HG03342 (cell line): ENCODE data around the gene AGRN.
A peak's percentile ranks its signal among the peaks of the same experiment; 100 is the strongest.
"Not testable (repeated sequence)": the region's sequence is repeated elsewhere in the genome, so short reads cannot be mapped to it uniquely, and the experiment has no call there.

Experiments
- ATAC-seq: cut with Tn5 transposase; IDR thresholded peaks from one replicate; pipeline ENCODE4 v1.9.1; 2021; ENCODE audit warnings: mild to moderate bottlenecking, moderate library complexity; ENCODE audit not compliant: unreplicated experiment

The AGRN gene

DNA sequence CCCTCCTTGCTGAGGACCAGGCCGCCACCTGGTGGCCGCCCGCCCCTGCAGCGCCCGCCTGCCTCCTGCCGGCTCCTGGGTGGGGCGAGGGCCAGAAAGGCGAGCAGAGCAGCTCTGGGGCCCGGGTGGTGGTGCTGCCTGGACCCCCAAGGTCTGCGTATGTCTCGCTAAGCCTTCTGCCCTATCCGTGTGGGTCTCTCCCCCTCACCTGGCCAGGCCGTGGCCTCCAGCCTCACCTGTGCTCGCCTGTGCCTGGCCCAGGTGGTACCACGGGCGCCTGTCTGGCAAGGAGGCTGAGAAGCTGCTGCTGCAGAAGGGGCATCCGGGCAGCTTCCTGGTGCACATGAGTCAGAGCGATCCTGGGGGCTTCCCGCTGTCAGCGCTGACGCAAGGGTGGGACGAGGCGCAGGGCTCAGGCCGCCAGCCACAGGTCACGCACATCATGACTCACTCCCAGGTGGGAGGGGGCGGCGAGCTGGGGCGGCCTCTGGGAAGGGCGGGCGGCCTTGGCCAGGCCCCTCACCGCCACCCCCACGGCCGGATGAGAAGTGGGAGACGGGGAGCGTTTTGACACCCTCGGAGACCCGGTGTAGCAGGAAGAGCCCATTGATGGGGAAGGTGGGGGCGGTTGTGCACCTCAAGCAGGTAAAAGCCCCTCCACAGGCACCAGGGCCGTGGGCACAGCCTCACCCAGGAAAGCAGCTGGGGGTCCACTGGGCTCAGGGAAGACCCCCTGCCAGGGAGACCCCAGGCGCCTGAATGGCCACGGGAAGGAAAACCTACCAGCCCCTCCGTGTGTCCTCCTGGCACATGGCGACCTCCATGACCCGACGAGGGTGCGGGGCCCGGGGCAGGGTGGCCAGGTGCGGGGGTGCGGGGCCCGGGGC is 44.3 kb downstream of the AGRN start:
- ATAC-seq, result peak; percentile 37

DNA sequence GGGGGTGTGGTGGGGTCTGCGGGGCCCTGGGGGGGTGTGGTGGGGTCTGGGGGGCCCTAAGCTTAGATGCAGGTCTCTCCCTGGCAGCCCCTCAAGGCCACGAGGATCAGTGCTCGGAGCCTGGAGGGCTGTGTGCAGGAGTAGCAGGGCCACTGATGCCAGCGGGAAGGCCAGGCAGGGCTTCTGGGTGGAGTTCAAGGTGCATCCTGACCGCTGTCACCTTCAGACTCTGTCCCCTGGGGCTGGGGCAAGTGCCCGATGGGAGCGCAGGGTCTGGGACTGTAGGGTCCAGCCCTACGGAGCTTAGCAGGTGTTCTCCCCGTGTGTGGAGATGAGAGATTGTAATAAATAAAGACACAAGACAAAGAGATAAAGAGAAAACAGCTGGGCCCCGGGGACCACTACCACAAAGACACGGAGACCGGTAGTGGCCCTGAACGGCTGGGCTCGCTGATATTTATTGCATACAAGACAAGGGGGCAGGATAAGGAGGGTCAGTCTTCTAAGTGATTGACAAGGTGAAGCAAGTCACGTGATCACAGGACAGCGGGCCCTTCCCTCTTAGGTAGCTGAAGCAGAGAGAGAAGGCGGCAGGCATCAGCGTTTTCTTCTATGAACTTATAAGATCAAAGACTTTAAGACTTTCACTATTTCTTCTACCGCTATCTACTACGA is 45.5 kb downstream of the AGRN start:
- no peak for ATAC-seq

DNA sequence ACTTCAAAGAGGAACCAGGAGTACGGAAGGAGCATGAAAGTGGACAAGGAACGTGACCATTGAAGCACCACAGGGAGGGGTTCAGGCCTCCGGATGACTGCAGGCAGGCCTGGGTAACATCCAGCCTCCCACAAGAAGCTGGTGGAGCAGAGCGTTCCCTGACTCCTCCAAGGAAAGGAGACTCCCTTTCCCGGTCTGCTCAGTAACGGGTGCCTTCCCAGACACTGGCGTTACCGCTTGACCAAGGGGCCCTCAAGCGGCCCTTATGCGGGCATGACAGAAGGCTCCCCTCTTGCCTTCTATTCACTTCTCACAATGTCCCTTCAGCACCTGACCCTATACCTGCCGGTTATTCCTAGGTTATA is 46.0 kb downstream of the AGRN start:
- ATAC-seq, result not testable (repeated sequence)

DNA sequence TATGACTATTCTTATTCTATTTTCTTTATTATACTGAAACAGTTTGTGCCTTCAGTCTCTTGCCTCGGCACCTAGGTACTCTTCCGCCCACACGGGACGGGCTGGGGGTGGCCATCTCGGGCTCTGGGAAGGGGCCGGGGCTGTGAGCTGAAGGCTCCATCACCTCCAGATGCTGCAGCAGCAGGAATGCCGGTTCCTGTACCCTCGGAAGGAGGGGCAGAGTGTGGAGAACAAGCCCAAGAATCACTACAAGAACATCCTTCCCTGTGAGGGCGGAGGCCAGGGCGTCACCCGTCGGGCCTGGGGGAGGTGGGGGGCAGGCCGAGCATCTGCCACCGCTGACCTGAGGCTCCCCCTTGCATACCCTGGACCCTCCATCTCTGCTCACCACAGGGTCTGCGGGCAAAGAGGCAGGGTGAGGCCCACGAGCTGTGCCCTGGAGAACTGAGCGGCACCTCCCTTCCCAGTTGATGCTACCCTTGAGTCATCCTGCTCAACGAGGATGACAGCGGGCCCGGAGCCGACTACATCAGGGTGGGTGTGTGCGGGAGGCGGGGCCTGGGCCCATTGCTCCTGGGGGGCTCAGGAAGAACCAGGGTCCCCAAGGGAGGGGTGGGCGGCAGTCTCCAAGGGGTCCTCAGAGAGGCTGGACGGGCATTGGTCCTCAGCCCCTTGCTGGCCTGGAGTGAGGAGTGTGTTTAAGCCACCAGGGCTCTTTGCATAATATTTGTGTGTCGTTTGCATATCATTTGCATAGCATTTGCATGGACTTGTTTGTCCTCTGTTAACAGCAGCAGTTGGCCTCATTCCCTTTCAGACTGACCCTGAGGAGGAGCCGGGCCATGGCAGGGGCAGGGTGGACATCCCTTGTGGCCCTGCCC is 46.7 kb downstream of the AGRN start:
- no peak for ATAC-seq

DNA sequence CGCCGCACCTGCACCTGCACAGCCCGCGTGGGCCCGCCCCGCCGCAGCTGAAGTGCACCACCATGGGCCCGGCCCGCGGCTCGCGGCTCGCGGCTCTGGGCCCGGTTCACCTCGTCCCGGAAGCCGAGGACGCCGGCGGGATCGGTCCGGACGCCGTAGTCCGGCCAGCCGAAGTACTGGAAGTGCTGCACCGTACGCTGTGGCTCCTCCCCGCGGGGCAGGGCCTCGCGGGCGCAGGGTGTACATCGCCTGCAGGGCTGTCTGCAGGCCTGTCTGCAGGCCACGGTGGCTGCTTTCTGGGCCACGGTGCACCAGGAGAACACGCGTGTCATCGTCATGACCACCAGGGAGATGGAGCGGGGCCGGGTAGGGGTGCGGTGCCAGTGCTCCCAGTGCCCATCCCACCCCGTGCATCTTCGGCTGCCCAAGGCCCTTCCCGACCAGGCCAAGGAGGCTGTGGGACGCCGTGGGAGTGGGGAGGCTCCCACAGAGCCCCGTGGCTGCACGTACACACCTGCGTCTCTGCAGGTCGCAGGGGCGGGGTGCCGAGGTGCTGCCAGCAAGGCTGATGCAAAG is 47.5 kb downstream of the AGRN start:
- no peak for ATAC-seq

DNA sequence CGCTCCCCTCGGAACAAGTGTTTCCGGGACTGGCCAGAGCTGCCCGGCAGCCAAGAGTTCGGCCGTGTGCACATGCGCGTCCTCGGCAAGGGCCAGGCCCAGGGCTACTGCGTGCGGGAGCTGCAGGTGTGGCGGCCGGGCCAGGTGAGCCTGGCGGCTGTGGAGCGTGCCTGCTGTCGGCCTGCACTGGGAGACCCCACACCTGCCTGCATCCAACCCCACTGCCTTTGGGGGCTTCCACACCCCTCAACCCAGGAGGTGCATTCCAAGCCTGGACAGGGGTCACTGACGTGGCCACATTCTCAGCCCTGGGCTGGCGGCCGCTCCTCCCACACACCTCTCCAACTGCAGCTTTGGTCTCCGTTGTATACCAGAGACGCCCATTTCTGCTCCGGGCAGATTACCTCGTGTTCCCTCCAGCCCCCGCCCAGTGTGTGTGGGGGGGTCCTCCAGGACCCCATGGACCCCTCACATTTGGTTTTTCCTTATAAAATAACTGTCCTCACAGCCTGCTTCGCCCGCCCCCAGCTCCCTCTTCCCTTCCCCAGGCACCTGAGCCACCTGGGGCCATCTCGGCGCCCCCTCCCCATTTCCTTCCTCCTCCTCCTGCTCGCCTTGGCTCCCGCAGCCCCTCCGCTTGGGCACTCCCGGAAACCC is 48.1 kb downstream of the AGRN start:
- no peak for ATAC-seq

DNA sequence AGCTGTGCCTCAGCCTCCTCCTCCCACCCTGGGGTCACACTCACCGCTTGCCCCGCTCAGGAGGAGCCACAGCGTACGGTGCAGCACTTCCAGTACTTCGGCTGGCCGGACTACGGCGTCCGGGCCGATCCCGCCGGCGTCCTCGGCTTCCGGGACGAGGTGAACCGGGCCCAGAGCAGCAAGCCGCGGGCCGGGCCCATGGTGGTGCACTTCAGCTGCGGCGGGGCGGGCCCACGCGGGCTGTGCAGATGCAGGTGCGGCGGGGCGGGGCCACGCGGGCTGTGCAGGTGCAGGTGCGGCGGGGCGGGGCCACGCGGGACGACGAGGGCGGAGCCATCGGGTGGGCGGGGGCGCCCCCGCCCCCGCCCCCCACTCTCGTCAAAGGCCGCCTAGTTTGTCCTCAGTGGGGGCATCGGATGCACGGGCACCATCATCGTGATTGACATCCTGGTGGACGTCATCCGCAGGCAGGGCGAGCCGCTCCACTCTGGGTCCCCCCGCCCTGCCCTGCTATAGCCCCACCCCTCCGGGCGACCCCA is 48.7 kb downstream of the AGRN start:
- peak; percentile 22 for ATAC-seq

DNA sequence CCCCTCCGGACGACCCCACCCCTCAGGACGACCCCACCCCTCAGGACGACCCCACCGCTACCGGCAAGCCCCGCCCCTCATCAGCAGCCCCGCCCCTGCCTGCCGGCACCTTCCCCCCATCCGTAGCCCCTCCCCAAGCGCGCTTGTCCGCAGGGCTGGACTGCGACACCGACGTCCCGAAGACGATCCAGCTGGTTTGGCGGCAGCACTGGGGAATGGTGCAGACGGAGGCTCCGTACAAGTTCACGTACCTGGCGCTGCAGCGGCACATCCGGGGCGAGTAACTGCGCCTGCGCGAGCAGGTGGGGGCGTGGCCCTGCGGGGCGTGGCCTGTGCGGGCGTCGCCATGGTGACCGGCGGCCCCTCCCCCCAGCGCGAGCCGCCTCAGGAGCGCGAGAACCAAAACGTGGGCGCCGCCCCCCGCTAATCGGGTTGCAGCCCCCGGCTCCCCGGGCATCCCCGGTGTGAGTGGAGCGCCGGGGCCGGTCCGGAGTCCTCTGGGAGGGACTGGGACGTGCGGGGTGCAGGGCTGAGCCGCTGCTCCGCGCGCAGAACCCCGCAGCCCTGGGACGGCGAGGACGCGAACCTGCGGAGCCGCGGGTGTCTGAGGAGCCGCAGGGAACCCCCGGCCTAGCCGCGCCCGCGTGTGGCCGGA is 49.3 kb downstream of the AGRN start:
- peak; percentile 45 for ATAC-seq

DNA sequence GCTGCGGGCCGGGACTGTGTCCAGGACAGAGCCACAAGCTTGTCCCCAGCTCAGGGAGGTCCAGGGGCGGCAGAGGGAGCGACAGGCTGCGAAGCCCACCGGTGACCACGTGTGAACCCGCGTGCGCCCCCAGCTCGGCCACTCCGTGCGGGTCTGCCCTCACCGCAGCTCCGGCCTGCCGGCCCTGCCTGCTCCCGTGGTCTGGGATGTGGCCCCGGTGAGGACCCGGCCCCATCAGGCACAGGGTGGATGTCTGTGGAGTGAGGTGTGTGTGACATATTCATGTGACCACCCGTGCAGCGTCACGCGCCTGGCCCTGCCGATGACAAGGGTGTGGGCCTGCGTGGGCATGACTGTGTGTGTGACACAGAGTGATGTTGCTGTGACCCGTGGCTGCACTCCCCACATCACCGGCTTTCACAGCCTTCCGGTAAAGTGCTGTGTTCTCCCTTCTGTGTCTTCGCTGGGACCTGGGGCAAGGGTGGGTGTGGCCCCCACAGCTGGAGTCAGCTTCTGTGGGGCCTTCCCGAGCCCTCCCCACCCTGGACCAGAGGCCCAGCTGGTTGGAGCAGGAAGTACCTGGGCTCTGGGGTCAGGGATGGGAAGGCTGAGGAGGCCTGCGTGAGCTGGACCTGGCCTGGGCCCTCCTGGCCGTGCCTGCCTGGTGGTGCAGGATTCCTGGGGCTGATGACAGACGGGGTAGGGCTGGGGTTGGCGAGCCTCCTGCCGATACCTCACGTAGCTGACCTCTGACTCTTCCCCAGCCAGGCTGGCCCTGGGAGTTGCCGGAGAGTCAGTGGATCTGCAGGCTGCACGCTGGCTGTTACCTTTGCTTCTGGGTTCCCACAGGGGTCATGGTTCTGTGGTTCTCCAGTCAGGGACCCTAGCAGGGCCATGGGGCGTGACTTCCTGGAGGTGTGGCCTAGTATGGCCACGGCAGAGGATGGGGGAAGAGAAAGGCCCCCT is 50.1 kb downstream of the AGRN start:
- ATAC-seq, result no peak

DNA sequence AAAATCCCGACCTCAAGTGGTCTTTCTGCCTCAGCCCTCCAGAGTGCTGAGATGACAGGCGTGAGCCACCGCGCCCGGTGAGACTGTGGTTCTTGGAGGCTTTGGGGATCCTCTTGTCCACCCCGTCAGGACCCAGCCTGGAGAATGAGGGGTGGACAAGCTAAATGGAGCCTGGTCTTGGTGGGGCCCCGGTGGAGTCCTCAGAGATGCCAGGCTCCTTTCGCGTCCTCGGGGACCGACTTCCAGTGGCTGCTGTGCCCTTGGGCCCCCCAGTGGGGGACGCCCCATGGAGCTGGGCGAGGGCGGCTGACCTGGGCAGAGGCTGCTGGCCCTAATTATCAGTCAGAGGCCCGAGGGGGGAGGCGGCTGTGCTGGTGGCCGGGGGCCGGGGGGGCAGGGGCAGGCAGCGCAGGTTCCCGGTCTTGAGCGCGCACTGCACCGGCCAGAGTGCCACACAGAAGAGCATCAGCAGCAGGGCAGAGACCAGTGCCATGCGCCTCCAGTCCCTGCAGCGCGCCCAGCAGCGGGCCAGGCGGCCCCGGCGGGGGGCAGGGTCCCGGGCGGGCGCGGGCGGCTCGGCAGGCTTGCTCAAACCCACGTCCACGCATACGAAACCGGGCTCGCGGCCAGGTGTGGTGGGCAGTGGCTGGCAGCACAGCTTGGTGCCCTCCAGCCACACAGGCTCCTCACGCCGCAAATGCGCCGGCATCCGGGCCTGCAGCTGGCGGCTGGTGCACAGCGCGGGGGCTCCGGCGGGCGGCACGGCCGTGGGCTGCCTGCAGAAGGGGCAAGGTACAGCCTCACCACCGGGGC is 51.8 kb downstream of the AGRN start:
- ATAC-seq, result no peak

DNA sequence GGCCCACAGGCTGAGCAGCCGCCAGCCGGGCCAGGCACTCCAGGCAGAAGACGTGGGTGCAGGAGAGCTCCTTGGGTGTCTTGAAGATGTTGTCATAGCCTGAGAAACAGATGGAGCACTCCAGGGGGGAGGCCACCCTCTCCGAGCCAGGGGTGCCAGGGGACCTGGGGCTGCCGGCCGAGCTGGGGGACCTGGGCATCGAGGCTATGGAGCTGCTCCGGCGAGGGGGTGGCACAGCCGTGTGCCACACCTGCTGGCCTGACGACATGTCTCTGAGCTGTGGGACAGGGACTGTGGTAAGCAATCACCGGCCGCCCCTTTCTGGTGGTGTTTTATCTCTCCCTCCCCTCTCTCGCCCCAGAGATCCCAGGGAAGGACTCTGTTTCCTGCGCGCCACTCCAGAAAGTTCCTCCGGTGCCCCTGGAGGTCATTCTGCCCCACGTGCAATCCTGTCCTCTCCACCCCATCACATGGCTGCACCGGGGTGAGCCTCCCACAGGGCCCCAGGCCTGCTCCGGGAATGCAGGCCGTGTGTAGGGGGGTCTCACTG is 52.5 kb downstream of the AGRN start:
- ATAC-seq, result no peak

DNA sequence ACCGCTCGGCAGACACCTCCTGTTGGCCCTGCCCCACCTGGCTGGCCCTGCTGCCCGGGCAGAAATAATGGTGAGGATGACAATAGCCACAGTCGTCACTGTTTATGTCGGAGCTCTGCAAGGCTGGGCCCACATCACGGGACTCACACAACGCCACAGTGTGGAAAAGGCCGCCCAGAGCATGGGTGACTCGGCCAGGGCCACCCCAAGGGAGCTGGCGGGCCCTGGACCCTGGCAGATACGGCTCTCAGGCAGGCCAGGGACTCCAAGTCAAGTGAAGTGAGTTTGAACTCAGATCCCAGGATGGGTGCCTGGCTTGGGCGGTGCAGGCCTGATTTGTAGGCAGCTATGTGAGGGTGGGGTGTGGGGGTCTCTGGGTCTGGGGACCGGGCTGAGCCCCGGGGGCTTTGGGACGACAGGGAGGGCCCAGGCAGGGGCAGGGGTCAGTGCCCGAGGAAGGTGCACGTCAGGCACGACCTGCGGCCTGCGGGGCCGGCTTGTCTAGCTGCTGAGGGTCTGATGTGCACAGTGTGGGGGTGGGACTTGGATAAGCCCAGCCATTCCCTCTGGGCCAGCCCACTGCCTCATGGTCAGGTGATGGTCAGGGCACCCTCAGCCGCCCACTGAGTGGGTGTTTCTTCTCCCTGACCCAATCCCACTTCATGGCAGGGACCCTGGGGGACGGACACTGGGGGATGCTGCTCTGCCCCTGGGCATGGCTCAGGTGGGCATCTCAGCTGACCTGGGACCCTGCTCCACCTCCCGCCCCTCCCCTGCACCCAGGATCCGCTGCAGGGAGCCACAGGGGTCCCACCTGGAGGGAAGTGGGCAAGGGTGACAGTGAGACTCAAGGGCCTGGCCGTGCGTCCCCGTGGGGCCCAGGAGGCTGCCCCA is 53.2 kb downstream of the AGRN start:
- ATAC-seq, result no peak

DNA sequence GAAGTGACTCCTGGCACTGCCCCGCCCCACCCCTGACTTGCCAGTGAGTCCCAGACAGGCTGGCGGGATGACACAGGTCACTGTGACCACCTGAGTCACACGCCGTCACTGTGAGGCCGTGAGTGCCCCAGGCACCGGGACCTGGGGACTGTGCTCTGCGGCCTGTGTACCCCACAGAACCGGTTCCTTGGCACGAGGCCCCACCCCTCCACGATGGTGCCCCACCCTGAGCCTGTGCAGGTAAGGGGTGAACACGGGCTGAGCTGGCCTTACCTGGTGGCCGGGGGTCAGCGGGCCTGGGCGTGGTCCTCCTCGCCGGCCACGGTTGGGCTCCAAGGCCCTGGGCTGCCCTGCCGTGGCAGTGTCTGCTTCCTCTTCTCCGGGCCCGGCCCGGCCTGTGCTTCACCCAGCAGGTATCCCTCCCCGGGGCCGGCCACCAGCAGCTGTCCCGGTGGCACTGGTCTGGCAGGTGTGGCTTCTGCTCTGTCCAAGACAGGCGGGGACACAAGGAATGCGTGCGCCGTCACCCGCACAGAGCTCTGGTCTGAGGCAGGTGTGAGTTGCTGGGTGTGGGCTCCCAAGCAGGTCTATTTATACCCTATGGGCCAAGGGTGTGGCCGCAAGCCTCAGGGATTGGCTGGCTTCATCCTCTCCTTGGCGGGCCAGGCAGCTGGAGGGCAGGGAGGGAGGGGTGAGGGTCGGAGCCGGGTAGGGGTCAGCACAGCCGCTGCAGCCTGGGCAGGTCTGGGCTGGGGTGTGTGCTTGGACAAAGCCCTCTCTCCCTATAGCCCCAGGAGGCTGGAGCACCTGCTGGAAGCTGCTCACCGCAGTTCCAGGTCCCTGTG is 54.0 kb downstream of the AGRN start, which contains the start of gene RNF223:
TSS of gene RNF223 (minus strand) at position 564 of the 845 bp plus-strand sequence. CDS start 1,740 bp downstream, outside the sequence.
- ATAC-seq, result no peak

DNA sequence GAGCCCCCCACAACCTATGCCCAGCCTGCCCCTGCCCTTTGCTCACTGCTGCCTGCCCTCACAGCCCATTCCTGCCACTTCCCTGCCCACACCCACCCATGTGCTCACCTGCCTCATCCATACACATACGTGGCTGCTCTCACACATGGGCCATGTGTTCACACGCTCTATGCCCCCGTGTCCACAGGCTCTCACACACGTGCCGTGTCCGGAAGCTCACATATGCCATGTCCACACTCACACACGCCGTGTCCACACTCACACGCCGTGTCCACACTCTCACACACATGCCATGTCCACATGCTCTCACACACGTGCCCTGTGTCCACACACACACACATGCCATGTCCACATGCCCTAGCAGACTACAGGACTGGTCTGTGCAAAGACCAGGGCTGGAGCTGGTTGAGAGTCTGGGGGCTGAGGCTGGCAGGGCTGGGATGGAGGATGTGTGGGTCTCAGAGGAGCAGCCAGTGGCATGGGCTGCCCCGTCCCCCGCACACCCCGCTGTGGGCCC is 54.8 kb downstream of the AGRN start:
- no peak for ATAC-seq
